Esophagus muscularis mucosa (tissue), 4 donors: ENCODE measurements around the gene CCNL2. TPM values are rescaled to one million over a fixed set of nuclear protein-coding genes. Genes with fewer than 3 reads are reported as not detected.
"Not testable (repeated sequence)": the region's sequence is repeated elsewhere in the genome, so short reads cannot be mapped to it uniquely, and the experiment has no call there.

Experiments used
- DNase-seq: peaks from one replicate; pipeline ENCODE4 v3.0.0-alpha.2; 2017; ENCODE audit errors: extremely low spot score
- H3K27ac ChIP-seq, 4 donors: fragments of 200-600 bp; sonication (generic); replicated peaks in 1 of 4; 1 replicate in 3 of 4; 2 replicates in 1 of 4; pipeline ENCODE4 v1.5.1; 2016 to 2019; ENCODE audit warnings: mild to moderate bottlenecking in 1 of 4
- H3K27me3 ChIP-seq, 4 donors: fragments of 200-600 bp; sonication (generic); one replicate each; pipeline versions ENCODE4 v1.5.1 to v1.6.0; 2016 to 2019
- H3K36me3 ChIP-seq, 4 donors: fragments of 200-600 bp; sonication (generic); one replicate each; pipeline ENCODE4 v1.5.1; 2016 to 2019
- H3K4me1 ChIP-seq, 4 donors: fragments of 200-600 bp; sonication (generic); one replicate each; pipeline ENCODE4 v1.5.1; 2016 to 2019
- H3K4me3 ChIP-seq, 4 donors: fragments of 200-600 bp; sonication (generic); 1 replicate in 2 of 4; 2 replicates in 2 of 4; pipeline ENCODE4 v1.5.1; 2016 to 2019; ENCODE audit warnings: mild to moderate bottlenecking in 4 of 4, moderate library complexity in 1 of 4
- H3K9me3 ChIP-seq, 4 donors: fragments of 200-600 bp; sonication (generic); 1 replicate in 3 of 4; 2 replicates in 1 of 4; pipeline ENCODE4 v1.5.1; 2016 to 2019
- EP300 ChIP-seq: sonication (generic); formaldehyde crosslinking; IDR thresholded peaks from one replicate; pipeline ENCODE4 v1.6.1; 2017; ENCODE audit warnings: antibody characterized with exemption
- POLR2A ChIP-seq: fragments of 450-650 bp; IDR thresholded peaks from one replicate; pipeline ENCODE4 v1.6.1; 2017; ENCODE audit warnings: antibody characterized with exemption, moderate library complexity, mild to moderate bottlenecking, low read depth
- POLR2AphosphoS5 ChIP-seq, 2 donors: sonication (generic); formaldehyde crosslinking; IDR thresholded peaks; one replicate each; pipeline ENCODE4 v1.6.1; 2017; ENCODE audit warnings: antibody characterized with exemption in 2 of 2
- WGBS: methylation state at CpG from one replicate; pipeline ENCODE4 v1.1.5; 2018; 5-methylcytosine and 5-hydroxymethylcytosine counted together
- intact Hi-C: fragments of 100-400 bp; cut with DNase I; formaldehyde crosslinking; loops from one replicate; pipeline ENCODE4 v1.15.1; 2023
- total RNA-seq, 4 donors: library from RNA; depleted of rRNA; stranded (reverse); fragments of >200 nt; gene quantifications; one replicate each; pipeline versions ENCODE4 v1.1.0 to v1.2.1, GENCODE V29; 2016
- TF ChIP-seq, protein P1 (sequence below), 3 experiments: fragments of 200-600 bp in 2 of 3; fragments of 450-650 bp in 1 of 3; sonication (generic) in 2 of 3; IDR thresholded peaks; one replicate each; pipeline ENCODE4 v1.5.1; 2017 to 2019; ENCODE audit warnings: antibody characterized with exemption in 3 of 3, mild to moderate bottlenecking in 2 of 3, moderate library complexity in 1 of 3

Gene CCNL2
- total RNA-seq, 4 donors from 2014 or later: 73.4 to 136 (median 108) TPM

DNA sequence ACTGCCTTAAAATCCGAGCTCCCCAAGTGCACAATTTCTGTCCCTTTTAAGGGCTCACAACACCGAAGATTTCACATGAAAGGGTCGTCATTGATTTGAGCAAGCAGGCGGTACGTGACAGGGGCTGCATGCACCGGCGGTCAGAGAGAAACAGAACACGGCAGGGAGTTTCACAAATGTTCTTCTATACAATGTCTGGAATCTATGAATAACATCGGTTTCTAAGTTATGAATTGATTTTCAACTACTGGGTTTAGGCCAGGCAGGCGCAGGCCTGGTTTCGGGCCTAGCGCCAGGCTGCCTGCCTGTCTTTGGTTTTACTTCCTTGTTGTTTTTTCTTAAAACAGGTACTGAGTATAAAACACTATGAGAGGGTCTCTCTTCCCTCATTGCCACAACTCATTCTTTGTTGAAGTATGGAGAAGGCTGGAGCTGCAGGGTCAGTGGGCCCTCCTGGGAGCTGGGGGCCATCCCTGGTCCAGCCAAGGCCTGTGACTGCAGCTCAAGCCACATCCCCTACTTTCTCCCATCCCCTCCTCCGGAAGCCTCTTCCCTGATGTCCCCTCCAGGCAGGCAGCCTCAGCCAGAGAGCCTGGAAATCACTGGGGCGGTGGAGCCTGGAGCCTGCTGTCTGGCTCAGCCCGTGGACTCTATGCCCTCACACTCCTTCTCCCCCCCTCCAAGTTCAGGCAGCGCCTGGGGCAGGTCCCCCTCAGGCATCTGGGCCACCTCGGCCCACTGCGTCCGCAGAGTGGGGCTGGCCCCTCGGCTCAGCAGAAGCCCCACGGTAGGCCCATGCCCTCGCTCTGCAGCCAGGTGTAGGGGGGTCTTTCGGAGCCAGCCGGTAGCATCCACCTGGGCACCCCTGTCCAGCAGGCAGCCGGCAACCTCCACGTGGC lies 19.6 kb upstream of the CCNL2 start:
- no peak for TF ChIP-seq POLR2A
- no peak for TF ChIP-seq POLR2AphosphoS5 (IDR thresholded peaks at IDR 0.05)
- TF ChIP-seq EP300: no peak
- TF ChIP-seq, protein P1, sequence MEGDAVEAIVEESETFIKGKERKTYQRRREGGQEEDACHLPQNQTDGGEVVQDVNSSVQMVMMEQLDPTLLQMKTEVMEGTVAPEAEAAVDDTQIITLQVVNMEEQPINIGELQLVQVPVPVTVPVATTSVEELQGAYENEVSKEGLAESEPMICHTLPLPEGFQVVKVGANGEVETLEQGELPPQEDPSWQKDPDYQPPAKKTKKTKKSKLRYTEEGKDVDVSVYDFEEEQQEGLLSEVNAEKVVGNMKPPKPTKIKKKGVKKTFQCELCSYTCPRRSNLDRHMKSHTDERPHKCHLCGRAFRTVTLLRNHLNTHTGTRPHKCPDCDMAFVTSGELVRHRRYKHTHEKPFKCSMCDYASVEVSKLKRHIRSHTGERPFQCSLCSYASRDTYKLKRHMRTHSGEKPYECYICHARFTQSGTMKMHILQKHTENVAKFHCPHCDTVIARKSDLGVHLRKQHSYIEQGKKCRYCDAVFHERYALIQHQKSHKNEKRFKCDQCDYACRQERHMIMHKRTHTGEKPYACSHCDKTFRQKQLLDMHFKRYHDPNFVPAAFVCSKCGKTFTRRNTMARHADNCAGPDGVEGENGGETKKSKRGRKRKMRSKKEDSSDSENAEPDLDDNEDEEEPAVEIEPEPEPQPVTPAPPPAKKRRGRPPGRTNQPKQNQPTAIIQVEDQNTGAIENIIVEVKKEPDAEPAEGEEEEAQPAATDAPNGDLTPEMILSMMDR (IDR thresholded peaks at IDR 0.05): no peak
- Histone ChIP-seq H3K36me3 (no peaks in the 10 kb centered on the region), H3K27me3 (no peaks in the 10 kb centered on the region), H3K4me3 (peak overlapping the region in 1 of 4 donors; percentile 53), H3K27ac (peak overlapping the region; percentile 75 to 84 (median 76)), H3K9me3 (no peaks in the 10 kb centered on the region), H3K4me1 (peaks cover 8 to 52% (median 34%) of the 10 kb centered on the region in 4 donors)
- 92% methylated on average over 19 of the region's 26 CpGs for WGBS
- intact Hi-C loops: no loop called here
- no peak for DNase-seq

DNA sequence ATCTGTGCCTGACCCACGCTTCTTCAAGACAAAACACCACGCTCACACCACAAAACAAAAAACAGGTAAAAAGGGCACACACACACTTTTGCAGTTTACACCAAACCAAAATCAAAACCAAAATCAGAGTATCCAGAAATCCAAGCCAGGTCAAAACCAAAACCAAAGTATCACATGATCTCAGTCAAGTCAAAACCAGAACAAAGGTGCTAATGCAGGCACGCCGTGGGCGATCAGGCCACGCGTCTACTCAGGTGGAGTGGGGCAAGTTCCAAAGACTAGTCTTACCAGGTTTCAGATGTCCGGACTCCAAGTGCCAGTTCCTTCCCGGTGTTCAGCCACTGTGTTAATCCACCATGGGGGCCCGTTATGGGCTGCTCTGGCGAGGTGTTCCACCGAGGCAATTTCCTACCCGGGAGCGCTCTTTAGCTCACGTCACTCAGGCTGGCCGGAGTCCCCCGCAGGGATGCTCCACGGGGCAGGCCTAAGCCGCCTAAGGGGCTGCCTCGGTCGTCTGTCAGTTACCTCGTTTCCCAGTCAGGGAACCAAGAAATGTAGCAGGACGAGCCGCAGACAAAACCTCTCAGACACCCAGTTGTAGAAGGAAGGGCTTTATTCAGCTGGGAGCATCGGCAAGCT lies 18.8 kb upstream of the CCNL2 start:
- H3K36me3 ChIP-seq, H3K27ac ChIP-seq, intact Hi-C loops, DNase-seq, H3K27me3 ChIP-seq, H3K4me3 ChIP-seq, H3K9me3 ChIP-seq: not testable (repeated sequence)
- WGBS: 91% methylated on average over 19 of the region's 25 CpGs
- peaks cover 8 to 52% (median 34%) of the 10 kb centered on the region in 4 donors for H3K4me1 ChIP-seq

DNA sequence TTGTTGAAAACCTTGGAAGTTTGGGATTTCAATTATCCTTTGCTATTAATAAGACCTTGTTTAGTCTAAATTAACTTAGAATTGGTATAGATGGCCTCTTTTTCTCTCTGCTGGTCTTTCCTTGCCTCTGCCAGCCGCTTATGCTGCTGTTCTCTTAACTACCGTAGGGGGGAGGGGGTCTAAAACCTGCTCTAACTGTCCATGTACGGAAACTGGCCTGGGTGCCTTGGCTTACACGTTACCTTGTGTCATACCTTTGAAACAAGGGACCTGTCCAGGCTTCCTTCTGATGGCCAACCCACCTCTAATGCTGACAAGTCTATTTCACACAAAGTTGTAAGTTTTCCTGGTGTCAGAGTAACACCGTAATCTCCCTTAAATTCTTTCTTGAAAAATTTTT lies 18.3 kb upstream of the CCNL2 start:
- 80% methylated on average over 5 of the region's 5 CpGs for WGBS

DNA sequence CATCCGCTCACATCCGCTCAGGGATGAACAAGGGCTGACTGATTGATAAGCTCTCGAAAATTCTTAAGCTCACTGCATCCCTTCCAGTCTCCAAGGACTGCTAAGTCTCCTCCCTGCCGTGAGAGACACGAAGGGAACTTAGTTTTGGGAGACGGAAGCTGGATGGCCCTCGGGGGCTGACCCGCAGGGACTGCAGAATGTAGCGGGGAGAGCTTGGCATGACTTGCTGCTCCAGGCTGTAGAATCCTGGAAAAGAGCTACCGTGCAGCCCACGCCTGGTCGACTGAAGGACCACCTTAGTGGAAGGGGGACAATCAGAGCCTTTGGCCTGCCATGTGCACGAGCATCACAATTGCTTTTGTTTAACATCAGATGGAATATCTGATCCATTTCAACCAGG lies 16.6 kb upstream of the CCNL2 start:
- no peaks in the 10 kb centered on the region for H3K9me3 ChIP-seq
- H3K4me3 ChIP-seq: no peak overlapping the region
- no peaks in the 10 kb centered on the region for H3K36me3 ChIP-seq
- TF ChIP-seq POLR2A (no peak), POLR2AphosphoS5 (IDR thresholded peaks at IDR 0.05) (no peak)
- DNase-seq: no peak
- 86% methylated on average over 13 of the region's 13 CpGs for WGBS
- intact Hi-C loops: no loop called here
- H3K27me3 ChIP-seq: no peaks in the 10 kb centered on the region
- H3K4me1 ChIP-seq: peaks cover 4 to 30% (median 19%) of the 10 kb centered on the region in 4 donors
- H3K27ac ChIP-seq: no peak overlapping the region

More for the DNA sequence above, 18.3 kb upstream of the CCNL2 start:
- H3K9me3 ChIP-seq, H3K27me3 ChIP-seq, intact Hi-C loops, H3K27ac ChIP-seq, H3K4me3 ChIP-seq, H3K36me3 ChIP-seq, DNase-seq: not testable (repeated sequence)
- peaks cover 8 to 46% (median 30%) of the 10 kb centered on the region in 4 donors for H3K4me1 ChIP-seq

DNA sequence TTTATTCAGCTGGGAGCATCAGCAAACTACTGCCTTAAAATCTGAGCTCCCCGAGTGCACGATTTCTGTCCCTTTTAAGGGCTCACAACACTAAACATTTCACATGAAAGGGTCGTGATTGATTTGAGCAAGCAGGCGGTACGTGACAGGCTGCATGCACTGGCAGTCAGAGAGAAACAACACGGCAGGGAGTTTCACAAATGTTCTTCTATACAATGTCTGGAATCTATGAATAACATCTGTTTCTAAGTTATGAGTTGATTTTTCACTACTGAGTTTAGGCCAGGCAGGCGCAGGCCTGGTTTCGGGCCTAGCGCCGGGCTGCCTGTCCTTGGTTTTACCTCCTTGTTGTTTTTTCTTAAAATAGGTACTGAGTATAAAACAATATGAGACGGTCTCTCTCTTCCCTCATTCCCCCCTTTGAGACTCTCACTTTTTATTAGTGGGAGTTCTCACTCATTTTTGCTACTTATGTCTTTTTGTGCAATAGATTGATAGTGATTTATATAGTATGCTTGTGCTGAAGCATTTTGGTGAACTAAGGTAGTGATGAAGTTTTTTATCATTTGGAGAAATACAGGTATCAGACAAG lies 13.3 kb upstream of the CCNL2 start:
- H3K4me1 ChIP-seq: peaks cover 12 to 26% (median 21%) of the 10 kb centered on the region in 4 donors
- H3K36me3 ChIP-seq, H3K27me3 ChIP-seq, intact Hi-C loops, DNase-seq, H3K9me3 ChIP-seq, H3K27ac ChIP-seq, H3K4me3 ChIP-seq: not testable (repeated sequence)
- WGBS: 93% methylated on average over 11 of the region's 11 CpGs

DNA sequence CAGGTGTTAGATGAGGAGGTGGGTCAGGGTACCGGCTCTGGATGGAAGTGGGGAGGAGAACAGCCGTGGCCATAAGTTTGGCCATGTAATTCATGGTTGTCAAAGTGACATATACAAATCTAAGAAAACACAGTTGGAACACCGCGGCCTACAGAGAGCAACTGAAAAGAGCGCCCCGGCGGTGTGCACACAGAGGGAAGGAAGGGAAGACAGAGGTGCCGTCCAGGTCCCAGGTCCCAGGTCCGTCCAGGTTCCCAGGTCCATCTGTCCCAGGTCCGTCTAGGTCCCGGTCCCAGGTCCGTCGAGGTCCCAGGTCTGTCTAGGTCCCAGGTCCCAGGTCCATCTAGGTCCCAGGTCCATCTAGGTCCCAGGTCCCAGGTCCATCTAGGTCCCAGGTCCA lies 12.5 kb upstream of the CCNL2 start:
- Histone ChIP-seq H3K27me3 (no peaks in the 10 kb centered on the region), H3K27ac (no peak overlapping the region), H3K36me3 (peaks cover 0 to 8% (median 5%) of the 10 kb centered on the region in 4 donors), H3K4me1 (peaks cover 12 to 29% (median 23%) of the 10 kb centered on the region in 4 donors), H3K4me3 (no peak overlapping the region), H3K9me3 (no peaks in the 10 kb centered on the region)
- intact Hi-C loops: no loop called here
- WGBS: 86% methylated on average over 13 of the region's 13 CpGs
- TF ChIP-seq, protein P1 (IDR thresholded peaks at IDR 0.05): no peak
- TF ChIP-seq POLR2AphosphoS5 (IDR thresholded peaks at IDR 0.05): no peak
- TF ChIP-seq EP300: no peak
- no peak for TF ChIP-seq POLR2A
- DNase-seq: no peak

DNA sequence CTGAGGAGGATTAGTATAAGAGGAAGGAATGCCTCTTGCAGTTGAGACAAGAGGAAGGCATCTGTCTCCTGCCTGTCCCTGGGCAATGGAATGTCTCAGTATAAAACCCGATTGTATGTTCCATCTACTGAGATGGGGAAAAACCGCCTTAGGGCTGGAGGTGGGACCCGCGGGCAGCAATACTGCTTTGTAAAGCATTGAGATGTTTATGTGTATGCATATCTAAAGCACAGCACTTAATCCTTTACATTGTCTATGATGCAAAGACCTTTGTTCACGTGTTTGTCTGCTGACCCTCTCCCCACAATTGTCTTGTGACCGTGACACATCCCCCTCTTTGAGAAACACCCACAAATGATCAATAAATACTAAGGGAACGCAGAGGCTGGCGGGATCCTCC lies 11.1 kb upstream of the CCNL2 start:
- DNase-seq, H3K4me3 ChIP-seq, intact Hi-C loops, H3K9me3 ChIP-seq, H3K27me3 ChIP-seq, H3K27ac ChIP-seq: not testable (repeated sequence)
- Histone ChIP-seq H3K36me3 (peaks cover 4 to 16% (median 14%) of the 10 kb centered on the region in 4 donors), H3K4me1 (peaks cover 26 to 43% (median 37%) of the 10 kb centered on the region in 4 donors)
- WGBS: 56% methylated on average over 6 of the region's 8 CpGs
